Measurements from ENCODE around the gene NHERF1.

The NHERF1 gene

DNA sequence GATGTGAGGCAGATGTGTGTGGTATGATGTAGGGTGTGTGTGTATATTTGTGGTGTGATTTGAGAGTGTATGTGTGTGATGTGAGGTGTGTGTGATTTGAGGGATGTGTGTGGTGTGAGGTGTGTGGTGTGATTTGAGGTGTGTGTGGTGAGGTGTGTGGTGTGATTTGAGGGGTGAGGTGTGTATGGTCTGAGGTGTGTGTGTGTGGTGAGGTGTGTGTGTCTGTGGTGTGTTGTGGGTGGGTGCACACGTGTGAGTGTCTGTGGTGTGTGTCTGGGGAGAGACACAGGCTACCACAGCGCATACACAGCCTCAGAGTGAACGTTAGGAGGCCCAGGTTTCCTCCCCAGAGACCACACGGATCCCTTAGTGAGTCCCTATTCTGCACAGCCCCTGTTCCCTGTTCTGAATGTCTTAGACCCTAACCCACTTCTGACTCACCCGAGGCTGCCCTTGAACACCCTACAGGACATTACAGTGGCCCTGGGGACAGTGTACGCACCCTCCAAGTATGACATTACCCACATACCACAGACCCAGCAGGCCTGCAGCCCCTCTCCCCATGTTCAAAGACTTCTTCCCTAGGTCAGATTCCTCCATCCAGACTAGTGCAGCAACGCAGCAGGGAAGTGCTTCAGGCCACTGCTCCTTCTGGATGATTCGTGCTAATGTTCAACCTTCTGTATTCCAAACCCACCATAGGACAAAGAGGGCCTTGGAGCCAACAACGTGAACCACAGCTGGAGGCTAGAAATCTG, 14.9 kb upstream of the NHERF1 start:
- DNase-seq = no peak

DNA sequence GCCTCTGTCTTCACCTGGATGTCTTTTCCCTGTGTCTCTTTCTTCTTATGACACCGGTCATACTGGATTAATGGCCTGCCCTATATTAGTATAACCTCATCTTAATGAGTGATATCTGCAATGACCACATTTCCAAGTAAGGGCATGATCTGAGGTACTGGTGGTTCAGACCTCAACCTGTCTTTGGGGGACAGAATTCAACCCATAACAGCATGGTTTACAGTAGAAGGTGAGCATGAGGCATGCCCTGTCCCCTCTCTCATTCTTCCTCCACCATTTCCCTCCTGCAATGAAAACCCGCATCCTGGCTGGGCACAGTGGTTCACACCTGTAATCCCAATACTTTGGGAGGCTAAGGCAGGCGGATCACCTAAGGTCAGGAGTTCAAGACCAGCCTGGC, 14.2 kb upstream of the NHERF1 start:
- no peak for DNase-seq

DNA sequence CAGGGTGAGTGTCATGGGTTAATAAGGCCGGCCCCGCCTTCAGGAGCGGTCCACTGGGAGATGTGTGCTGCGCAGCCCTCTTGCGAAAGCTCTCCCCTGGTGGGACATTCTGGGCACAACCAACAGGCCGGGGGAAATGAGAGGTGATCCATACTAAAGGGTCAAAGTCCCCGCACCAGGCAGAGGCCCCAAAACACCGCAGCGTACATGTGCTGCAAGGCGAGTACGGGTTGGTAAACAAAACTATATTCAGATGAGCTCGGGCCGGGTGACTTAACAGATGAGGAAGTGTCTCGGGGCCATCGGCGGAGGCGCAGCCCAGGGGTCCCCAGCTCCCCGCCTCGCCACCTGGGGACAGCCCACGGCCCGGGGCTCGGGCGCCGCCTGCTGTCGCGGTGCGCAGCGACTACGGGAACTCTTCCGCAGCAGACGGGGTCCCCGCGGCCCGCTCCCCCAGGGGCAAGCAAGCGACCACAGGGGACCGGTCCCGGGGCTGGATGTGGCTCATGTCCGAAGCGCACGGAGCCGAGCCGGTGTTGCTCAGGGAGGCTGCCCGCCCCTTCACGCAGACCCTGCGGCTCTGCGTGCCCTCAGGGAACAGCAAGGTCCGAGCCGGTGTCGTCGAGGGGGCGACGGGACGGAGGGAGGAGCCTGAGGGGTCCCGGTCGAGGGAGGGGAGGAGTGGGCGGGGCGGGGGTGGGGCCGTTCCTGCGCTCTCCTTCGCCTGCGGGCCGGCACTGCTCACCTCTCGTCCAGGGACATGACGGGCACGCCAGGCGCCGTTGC, 11.7 kb upstream of the NHERF1 start, which contains the start of gene RAB37:
Gene RAB37 (plus strand): TSS at position 744 of the 786 bp plus-strand sequence. CDS start 17 bp downstream, at position 761.
- peak; percentile 74 for DNase-seq

DNA sequence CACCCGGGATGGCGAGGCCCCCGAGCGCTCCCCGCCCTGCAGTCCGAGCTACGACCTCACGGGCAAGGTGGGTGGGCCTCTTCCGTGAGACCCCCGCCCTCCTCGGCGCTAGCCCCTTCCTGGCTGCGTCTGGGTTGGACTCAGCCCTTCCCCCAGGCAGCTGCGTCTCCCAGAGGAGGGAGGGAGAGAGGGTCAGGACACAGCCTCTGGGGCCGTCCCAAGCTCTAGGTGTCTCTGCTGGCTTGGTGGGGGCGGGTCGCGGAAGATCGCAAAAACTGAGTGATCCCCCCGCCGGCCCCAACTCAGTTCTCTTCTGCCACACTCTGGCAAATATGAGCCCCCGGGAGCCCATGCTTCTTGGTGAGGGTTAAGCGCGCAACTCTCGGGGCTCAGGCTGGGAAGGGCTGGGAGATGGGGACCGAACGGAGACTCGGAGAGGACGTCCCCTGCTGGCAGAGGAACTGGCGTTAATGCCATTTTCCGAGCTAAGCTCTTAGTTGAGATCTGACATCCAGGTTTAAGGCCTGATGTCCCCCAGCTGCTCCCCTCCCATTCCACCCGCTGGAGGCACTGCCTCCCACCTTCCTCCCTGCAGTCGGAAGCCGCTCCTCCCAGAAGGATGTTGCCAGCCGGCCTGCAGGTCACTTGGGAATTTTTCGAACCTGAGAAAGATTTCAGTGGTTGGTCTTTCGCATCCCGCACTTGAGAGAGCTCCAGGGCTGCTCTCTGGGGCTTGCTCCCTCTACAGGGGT, 11.0 kb upstream of the NHERF1 start:
- peak; percentile 48 for DNase-seq

DNA sequence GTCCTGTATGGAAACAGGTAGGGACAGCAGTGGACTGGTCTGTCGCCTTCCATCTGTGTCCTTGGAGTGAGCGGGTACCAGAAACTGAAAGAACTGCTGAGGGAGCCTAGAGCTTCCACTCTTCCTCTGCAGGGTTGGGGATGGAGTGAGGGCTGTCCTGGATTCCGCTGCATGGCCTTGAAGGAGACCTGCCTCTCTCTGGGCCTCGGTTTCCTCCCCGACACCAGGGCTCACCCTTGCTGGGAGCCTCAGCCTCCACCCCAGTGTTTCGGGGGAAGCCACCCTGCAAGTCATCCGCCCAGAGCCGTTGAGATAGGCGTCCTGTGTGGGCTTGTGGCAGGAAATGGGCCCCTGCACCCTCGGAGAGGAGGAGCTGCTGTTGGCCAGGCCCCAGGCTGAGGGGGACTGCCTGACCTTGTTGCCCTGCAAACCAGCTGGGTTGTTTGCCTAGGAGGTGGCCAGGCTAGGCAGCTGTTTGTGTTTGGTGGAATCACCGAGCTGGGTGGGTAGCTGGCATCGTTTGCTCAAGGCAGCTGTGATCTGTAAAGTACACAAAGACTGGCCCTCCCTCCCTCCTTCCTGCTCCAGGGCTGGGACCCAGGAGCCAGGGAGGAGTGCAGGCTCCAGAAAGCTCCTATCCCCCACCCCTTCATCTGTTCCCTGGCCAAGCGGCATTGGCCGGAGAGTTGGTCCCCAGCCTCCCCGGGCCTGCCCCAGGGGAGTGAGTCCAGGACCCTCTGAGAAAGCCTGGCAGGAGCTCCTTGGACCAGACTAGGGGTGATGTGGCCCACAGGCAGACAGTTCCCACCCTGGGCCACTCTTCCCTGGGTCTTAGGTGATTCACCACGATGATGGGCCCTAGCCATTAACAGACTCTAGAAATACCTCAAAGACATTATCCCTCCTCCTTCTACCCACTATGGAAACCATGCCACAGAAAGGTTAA, 10.1 kb upstream of the NHERF1 start:
- DNase-seq = peak; percentile 80

DNA sequence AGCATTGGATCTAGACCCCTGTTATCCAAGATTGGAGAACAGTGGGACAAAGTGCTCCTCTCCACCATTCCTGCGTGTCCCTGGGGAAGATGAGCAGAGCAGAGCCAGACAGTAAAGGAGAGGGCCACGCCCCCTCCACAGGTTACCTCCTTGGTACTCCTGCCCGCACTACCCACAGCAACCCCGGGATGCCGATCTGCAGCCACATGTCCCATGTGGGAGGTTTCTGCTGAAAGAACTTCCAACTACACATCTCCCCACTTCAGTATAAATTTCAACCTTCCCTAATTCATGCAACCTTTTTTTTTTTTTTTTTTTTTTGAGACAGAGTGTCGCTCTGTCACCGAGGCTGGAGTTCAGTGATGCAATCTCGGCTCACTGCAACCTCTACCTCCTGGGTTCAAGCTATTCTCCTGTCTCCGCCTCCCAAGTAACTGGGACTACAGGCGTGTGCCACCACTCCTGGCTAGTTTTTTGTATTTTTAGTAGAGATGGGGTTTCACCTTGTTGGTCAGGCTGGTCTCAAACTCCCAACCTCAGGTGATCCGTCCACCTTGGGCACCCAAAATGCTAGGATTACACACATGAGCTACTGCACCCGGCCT, 9.1 kb upstream of the NHERF1 start:
- no peak for DNase-seq

DNA sequence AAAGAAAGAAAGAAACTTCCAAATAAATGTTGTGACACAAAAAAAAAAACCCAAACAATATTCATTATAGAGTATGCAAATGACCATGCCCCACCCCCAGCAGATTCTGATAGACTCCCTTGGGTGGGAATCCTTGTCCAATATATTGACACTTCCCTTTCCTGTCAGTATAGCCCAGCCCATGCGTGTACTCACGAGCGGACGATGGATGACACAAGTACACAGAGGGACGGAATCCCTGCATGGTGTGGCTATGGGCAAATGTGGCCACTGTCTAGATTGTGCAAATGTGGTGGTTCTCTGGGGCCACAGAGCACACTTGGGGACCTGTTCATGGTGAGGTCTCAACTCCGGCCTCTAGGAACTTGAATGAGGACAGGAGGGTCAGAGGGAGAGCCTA, 8.3 kb upstream of the NHERF1 start:
- DNase-seq = no peak

DNA sequence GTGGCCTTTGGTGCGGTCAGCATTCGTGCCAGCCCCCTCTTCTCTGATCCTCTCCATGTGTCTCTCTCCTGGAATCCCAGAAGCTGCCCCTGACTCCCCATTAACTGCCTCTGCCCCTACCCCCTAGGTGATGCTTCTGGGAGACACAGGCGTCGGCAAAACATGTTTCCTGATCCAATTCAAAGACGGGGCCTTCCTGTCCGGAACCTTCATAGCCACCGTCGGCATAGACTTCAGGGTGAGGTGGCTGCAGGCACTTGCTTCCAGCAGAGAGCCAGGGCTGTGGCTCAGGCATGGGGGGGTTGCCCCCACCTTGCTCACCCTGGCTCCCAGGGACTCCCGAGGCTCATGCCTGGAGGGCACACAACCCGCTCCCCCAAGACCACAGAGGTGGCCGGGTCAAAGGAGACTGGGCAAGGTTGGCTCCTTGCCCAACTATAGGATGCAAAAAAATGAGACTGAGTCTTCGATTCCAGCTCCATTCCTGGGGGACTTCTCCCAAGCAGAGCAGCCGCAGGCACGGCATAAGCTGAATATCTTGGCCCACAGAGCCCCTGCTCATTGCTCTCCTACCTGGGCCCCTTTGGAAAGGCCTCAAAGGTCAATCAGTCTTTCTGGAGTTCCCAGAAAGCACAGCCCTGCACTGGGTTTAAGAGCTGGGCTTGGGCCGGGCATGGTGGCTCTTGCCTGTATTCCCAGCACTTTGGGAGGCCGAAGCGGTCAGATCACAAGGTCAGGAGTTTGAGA, 7.6 kb upstream of the NHERF1 start:
- no peak for DNase-seq

DNA sequence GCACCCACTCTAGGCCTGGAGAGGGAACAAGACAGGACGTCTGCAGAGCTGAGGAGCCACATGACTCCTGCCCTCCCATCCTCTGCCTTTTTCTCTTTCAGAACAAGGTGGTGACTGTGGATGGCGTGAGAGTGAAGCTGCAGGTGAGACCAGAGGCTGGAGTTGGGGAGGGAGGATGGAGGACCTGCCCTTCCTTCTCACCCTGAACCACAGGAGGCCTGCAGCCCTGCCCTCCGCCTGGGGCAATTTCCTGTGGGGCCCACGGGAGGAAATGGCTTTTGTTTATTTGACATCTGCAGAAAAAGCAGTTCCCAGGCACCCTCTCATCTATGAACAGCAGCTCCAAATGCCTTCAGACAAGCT, 6.3 kb upstream of the NHERF1 start:
- peak; percentile 55 for DNase-seq

DNA sequence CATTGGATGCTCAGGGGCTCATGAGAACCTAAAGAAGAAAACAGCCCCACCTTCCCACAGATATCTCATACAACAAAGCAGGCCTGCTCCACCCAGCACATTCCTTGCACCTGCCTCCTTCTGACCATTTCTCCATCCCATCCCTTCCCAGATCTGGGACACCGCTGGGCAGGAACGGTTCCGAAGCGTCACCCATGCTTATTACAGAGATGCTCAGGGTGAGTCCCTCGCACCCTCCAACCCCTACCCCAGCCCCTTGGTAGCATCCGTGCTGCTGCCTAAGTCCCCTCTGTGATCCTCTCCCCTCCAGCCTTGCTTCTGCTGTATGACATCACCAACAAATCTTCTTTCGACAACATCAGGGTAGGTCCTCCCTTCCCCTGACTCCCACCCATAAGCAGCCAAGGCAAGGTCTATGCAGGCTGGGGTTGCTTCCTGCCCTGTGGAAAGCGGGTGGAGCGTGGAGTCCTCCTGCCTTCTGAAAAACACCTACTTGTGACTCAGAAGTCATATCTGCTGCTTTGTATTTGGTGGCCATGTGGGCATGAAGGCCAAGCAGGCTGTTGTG, 5.4 kb upstream of the NHERF1 start:
- no peak for DNase-seq

DNA sequence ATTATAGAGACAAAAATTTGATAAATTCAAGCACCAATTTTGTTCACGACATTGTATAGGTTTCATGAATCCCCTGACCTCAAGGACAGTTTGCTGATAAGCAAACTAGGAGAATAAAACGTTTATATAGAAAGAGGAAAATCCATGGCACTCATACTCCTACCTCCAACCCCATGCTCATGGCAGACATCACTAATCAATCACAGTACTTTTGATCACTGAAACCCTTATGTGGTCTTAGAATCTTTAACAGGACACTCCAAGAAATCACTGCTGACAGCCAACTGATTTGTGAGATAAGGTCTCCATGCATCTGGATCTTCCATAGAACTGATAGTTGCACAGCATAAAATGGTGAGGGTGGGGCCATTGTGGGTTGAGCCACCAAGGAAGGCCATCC, 4.7 kb upstream of the NHERF1 start:
- DNase-seq = no peak

DNA sequence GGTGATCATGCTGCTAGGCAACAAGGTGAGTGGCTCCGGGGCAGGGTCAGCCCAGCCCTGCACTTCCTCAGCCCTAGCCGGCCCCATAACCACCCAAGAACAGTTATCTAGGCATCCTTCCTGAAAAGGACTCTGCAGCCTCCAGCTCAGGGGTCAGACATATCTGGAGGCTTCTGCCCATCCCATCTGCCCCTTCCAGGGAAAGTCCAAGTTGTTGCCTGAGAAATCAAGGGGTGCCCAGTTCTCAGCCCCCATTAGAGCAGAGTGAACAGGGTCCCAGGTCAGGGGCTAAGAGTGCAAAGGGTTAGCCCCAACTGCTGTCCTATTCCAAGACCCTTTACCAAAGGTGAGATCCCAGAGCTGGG, 4.1 kb upstream of the NHERF1 start:
- DNase-seq = no peak

DNA sequence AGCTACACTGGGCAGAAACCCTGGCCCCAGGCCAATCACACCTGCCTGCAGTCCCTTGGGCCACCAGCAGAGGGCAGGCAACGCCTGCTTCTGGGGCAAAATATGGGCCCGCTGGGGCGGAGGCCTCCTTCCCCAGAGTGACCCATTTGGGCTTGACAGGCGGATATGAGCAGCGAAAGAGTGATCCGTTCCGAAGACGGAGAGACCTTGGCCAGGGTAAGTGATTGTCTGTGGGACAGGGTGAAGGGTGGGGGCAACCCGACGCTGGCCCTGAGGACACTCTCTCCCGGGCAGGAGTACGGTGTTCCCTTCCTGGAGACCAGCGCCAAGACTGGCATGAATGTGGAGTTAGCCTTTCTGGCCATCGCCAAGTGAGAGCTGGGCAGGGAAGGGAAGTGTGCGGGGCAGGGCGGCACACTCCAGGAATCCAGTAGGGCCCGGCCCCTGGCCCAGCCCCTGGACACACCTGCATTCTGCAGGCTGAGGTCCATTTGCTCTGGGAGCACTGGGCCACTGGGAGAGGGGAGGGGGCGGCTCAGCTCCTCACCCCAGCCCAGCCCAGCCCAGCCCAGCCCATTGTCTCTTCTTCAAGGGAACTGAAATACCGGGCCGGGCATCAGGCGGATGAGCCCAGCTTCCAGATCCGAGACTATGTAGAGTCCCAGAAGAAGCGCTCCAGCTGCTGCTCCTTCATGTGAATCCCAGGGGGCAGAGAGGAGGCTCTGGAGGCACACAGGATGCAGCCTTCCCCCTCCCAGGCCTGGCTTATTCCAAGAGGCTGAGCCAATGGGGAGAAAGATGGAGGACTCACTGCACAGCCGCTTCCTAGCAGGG, 3.5 kb upstream of the NHERF1 start:
- peak; percentile 79 for DNase-seq

DNA sequence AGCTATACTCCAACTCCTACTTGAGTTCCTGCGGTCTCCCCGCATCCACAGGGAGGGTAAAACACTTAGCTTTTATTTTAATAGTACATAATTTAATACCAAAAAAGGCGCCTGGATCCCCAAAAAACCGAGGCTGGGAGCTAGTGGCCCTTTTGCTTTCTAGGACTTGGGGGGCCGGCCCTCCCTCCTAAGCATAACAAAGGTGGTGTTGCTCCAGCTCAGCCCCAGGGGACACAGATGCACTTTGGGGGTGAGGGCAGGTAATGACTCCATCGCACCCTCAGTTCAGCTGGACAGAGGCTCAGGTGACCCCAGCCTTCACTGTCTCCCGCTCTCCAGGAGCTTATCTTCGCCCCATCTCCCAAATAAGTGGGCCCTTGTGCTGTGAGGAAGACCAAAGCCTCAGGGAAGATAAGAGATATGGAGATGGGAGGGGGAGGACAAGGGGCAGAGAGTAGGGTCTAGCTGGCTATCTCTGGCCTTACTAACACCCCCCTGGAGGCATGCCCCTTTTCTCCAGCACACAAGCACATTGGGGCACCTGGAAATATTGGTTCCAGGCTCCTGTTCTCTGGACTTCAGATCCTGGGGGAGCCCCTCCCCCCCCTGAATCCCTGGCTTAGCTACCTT, 2.8 kb upstream of the NHERF1 start:
- no peak for DNase-seq

DNA sequence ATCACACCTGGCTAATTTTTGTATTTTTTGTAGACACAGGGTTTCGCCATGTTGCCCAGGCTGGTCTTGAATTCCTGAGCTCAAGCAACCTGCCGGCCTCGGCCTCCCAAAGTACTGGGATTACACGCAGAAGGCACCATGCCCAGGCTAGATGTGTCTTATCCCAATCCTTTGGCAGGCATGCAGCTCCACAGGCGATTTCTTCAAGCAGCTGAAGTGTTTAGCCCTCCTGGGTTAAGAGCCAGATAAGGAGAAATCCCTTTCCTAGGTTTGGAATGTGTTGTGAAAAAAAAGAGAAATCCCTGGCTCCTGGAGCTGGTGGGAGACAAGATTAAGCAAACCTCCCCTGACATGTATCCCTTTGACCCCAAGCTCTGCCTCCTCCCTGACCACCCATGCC, 2.1 kb upstream of the NHERF1 start:
- DNase-seq = no peak

DNA sequence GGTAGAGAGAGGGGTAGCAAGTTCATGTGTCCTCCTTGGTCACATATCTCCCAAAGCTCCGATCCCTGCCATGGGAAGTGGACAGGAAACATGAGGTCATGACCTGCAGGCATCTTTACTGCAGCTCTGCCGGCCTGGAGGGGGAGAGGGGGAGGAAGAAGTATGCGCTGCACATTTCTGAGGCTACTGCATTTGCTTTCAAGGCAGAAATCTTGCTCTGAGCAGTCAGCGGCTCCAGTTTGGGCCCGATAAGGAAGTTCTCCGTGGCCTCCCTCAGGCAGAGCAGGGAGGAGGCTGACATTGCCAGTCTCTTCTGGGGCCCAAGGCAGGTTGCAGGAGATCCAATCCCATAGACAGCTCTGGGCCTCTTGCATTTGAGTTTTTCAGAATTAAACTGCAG, 1.5 kb upstream of the NHERF1 start:
- DNase-seq = no peak

DNA sequence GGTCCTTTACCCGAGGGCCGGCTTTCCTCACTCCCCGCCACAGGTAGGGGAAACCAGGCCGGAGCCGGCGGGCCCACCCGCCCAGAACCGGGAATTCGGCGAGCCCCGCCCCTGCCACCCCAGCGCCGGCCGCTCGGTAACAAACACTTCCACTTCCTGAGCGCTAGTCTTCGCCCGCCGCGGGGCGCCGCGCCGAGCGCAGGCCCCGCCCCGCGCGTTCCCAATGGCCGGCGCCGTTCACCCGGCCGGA, 224 bp upstream of the NHERF1 start:
- no peak for DNase-seq

DNA sequence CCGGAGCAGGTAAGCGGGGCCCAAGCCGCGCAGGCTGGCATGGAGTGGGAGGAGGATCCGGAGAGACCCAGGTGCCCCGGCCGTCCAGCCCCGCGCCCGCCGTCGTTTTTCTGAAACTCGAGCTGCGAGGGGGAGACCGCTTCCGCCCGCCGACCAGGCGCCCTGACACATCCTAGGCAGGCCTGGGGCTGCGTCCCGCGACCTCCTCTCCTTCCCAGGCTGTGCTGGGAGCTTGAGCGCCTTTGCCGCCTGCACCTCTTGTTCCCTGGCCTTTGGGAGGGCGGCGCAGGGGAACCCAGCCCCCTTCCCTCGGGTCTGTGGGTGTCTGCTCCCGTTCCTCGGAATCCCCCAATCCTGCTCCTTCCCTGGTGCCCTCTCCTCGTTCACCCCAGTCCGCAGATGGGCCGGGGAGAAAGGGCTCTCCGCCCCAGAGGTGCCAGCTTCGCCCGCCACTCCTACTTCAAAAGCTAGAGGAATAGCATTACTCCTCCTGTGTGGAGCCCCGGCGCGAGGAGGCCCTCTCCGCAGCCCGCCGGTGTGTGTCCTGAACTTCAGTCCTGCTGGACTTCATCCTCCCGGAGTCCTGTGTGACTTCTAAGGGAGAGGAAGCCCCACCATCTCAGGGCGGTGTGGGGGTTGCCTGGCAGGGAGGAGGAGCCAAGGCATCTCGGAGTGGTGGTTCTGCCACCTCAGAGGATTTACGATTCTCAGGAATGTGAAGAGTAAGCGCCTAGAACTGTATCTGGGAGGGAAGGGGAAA, 1.0 kb downstream of the NHERF1 start:
- DNase-seq = no peak

DNA sequence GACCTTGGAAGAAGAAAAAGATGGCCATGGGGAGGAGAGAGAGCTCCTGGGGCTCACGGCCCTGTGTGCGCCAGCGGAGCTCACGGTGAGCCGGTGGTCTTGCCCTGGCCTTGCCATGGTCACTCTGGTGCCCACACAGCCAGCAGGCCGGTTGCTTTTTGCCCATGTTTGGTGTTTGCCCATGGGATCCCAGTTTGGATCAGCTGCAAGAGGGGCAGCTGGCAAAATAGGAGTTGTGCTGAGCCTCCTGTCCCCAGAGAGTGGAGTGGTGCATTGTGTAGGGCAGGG, 1.6 kb downstream of the NHERF1 start:
- no peak for DNase-seq
